Naive thymus-derived CD8-positive, alpha-beta T cell (primary cell): ENCODE data around the gene CHRM1. TPM values are rescaled to one million over a fixed set of nuclear protein-coding genes. Genes with fewer than 3 reads are reported as not detected.

Source experiments
- ATAC-seq, 2 donors: fragments of 150-1000 bp; cut with Tn5 transposase in 1 of 2; sonication (Bioruptor Pico), chemical (Tn5 transposase) in 1 of 2; 1 replicate in 1 of 2; 2 replicates in 1 of 2; pipeline ENCODE4 v1.10.0; 2021; ENCODE audit warnings: mild to moderate bottlenecking in 2 of 2, moderate library complexity in 2 of 2
- POLR2A ChIA-PET: fragments of 350-600 bp; sonication (Branson Sonifier 250); formaldehyde crosslinking; loops from one replicate; lab custom pipeline; 2021; ENCODE audit warnings: antibody characterized with exemption; lab: Charles Lee
- DNase-seq, 10 donors: peaks; one replicate each; pipeline versions ENCODE4 v3.0.0 to v3.0.0-alpha.2; 2020 to 2022
- H3K27ac Mint-ChIP-seq, 10 donors: one replicate each; pipeline ENCODE4 v1.8.0; 2020 to 2022; ENCODE audit warnings: mild to moderate bottlenecking in 10 of 10, mixed read lengths in 10 of 10, moderate library complexity in 4 of 10, inconsistent platforms in 1 of 10
- H3K27me3 Mint-ChIP-seq, 5 donors: one replicate each; pipeline ENCODE4 v1.8.0; 2021 to 2022; ENCODE audit warnings: mixed read lengths in 5 of 5
- H3K36me3 Mint-ChIP-seq, 3 donors: one replicate each; pipeline ENCODE4 v1.8.0; 2020 to 2022; ENCODE audit warnings: mixed read lengths in 3 of 3, mild to moderate bottlenecking in 2 of 3, inconsistent platforms in 1 of 3
- H3K4me1 Mint-ChIP-seq, 4 donors: one replicate each; pipeline ENCODE4 v1.8.0; 2021 to 2022; ENCODE audit warnings: mixed read lengths in 4 of 4
- H3K4me3 Mint-ChIP-seq, 10 donors: one replicate each; pipeline ENCODE4 v1.8.0; 2020 to 2022; ENCODE audit warnings: mild to moderate bottlenecking in 10 of 10, mixed read lengths in 10 of 10, moderate library complexity in 6 of 10, inconsistent platforms in 1 of 10
- H3K9me3 Mint-ChIP-seq, 9 donors: one replicate each; pipeline ENCODE4 v1.8.0; 2020 to 2022; ENCODE audit warnings: mixed read lengths in 9 of 9, mild to moderate bottlenecking in 3 of 9, inconsistent platforms in 1 of 9, moderate library complexity in 1 of 9
- polyA plus RNA-seq, 3 donors: library from polyadenylated mRNA; unstranded; fragments of 300-500 nt; fragmentation: Illumina TruSeq; gene quantifications; one replicate each; pipeline ENCODE4 v1.2.3, GENCODE V29; 2021
- total RNA-seq, 8 experiments: library from RNA in 2 of 8; stranded (reverse) in 2 of 8; gene quantifications; one replicate each; pipeline ENCODE4 v1.2.3 and lab custom pipeline; 2021 to 2026

CHRM1 gene
- total and polyA plus RNA-seq, 5 experiments from 2014 or later = not detected

GRCh38 chr11:62922653-62923431 lies 1.7 kb upstream of the CHRM1 start:
- POLR2A ChIA-PET = interaction anchor here (0.5 kb wide), 1 partner anchor 698 kb away, joined by 3 read pairs; no protein-coding TSS in a partner anchor
- H3K4me1 Mint-ChIP-seq = peaks cover 9 to 39% (median 33%) of the 10 kb centered on the region in 4 donors
- peak overlapping the region; percentile 46 to 87 (median 74) for H3K4me3 Mint-ChIP-seq
- no peaks in the 10 kb centered on the region for H3K36me3 Mint-ChIP-seq
- peak overlapping the region in 2 of 10 donors; percentile 23 to 26 for H3K27ac Mint-ChIP-seq
- peaks cover 22 to 64% (median 35%) of the 10 kb centered on the region in 5 donors for H3K27me3 Mint-ChIP-seq
- no peaks in the 10 kb centered on the region for H3K9me3 Mint-ChIP-seq
- DNase-seq = peak in 2 of 10 donors; percentile 19 to 25
- ATAC-seq = peak in 1 of 2 donors; percentile 46

- peak overlapping the region in 9 of 10 donors; percentile 46 to 77 (median 64) for H3K4me3 Mint-ChIP-seq
These were observed 1.0 kb upstream of the CHRM1 start for GRCh38 chr11:62922189-62922589.

GRCh38 chr11:62921573-62922188 lies 518 bp upstream of the CHRM1 start:
- Mint-ChIP-seq H3K27me3 (peaks cover 19 to 54% (median 29%) of the 10 kb centered on the region in 5 donors), H3K9me3 (no peaks in the 10 kb centered on the region), H3K27ac (peak overlapping the region in 1 of 10 donors; percentile 59), H3K36me3 (no peaks in the 10 kb centered on the region), H3K4me3 (no peak overlapping the region), H3K4me1 (peaks cover 9 to 34% (median 27%) of the 10 kb centered on the region in 4 donors)
- DNase-seq (no peak), ATAC-seq (no peak)
- POLR2A ChIA-PET = no interaction called here

More at GRCh38 chr11:62922189-62922589, 1.0 kb upstream of the CHRM1 start:
- peaks cover 19 to 57% (median 29%) of the 10 kb centered on the region in 5 donors for H3K27me3 Mint-ChIP-seq
- H3K4me1 Mint-ChIP-seq = peaks cover 9 to 34% (median 30%) of the 10 kb centered on the region in 4 donors
- DNase-seq (no peak), ATAC-seq (no peak)
- POLR2A ChIA-PET = no interaction called here
- H3K36me3 Mint-ChIP-seq = no peaks in the 10 kb centered on the region
- no peaks in the 10 kb centered on the region for H3K9me3 Mint-ChIP-seq
- H3K27ac Mint-ChIP-seq = peak overlapping the region in 3 of 10 donors; percentile 23 to 59 (median 26)

GRCh38 chr11:62919898-62920640 lies 1.1 kb downstream of the CHRM1 start:
- Mint-ChIP-seq H3K4me1 (peaks cover 5 to 19% (median 12%) of the 10 kb centered on the region in 4 donors), H3K9me3 (no peaks in the 10 kb centered on the region), H3K36me3 (no peaks in the 10 kb centered on the region), H3K27ac (no peak overlapping the region), H3K27me3 (peaks cover 11 to 38% (median 22%) of the 10 kb centered on the region in 5 donors), H3K4me3 (no peak overlapping the region)
- ATAC-seq = no peak
- no peak for DNase-seq
- POLR2A ChIA-PET = no interaction called here

GRCh38 chr11:62919476-62919875 lies 1.7 kb downstream of the CHRM1 start:
- POLR2A ChIA-PET = no interaction called here
- DNase-seq = no peak
- H3K36me3 Mint-ChIP-seq = no peaks in the 10 kb centered on the region
- H3K9me3 Mint-ChIP-seq = no peaks in the 10 kb centered on the region
- H3K27ac Mint-ChIP-seq = no peak overlapping the region
- H3K4me3 Mint-ChIP-seq = no peak overlapping the region
- no peak for ATAC-seq
- H3K4me1 Mint-ChIP-seq = peaks cover 5 to 18% (median 11%) of the 10 kb centered on the region in 4 donors
- H3K27me3 Mint-ChIP-seq = peaks cover 10 to 33% (median 22%) of the 10 kb centered on the region in 5 donors

- Mint-ChIP-seq H3K4me1 (peaks cover 2 to 13% (median 7%) of the 10 kb centered on the region in 4 donors), H3K27me3 (peaks cover 7 to 26% (median 19%) of the 10 kb centered on the region in 5 donors), H3K27ac (no peak overlapping the region), H3K9me3 (no peaks in the 10 kb centered on the region), H3K4me3 (no peak overlapping the region), H3K36me3 (no peaks in the 10 kb centered on the region)
- no peak for ATAC-seq
- POLR2A ChIA-PET = no interaction called here
- DNase-seq = no peak
These were observed 2.6 kb downstream of the CHRM1 start for GRCh38 chr11:62918531-62918930.

- Mint-ChIP-seq H3K36me3 (no peaks in the 10 kb centered on the region), H3K27me3 (peaks cover 7 to 21% (median 16%) of the 10 kb centered on the region in 5 donors), H3K4me1 (peaks cover 0 to 8% (median 4%) of the 10 kb centered on the region in 4 donors), H3K9me3 (no peaks in the 10 kb centered on the region), H3K4me3 (no peak overlapping the region), H3K27ac (peak overlapping the region in 1 of 10 donors; percentile 10)
- ATAC-seq (no peak), DNase-seq (no peak)
- POLR2A ChIA-PET = no interaction called here
These were observed 3.2 kb downstream of the CHRM1 start for GRCh38 chr11:62917906-62918502.

GRCh38 chr11:62914416-62914815 lies 6.7 kb downstream of the CHRM1 start:
- no peak for ATAC-seq
- H3K9me3 Mint-ChIP-seq = no peaks in the 10 kb centered on the region
- no peak overlapping the region for H3K4me3 Mint-ChIP-seq
- peaks cover 0 to 5% (median 0%) of the 10 kb centered on the region in 4 donors for H3K4me1 Mint-ChIP-seq
- H3K27me3 Mint-ChIP-seq = peaks cover 1 to 11% (median 5%) of the 10 kb centered on the region in 5 donors
- DNase-seq = no peak
- POLR2A ChIA-PET = no interaction called here
- no peaks in the 10 kb centered on the region for H3K36me3 Mint-ChIP-seq
- H3K27ac Mint-ChIP-seq = no peak overlapping the region

- DNase-seq = no peak
- no peak overlapping the region for H3K27ac Mint-ChIP-seq
- POLR2A ChIA-PET = no interaction called here
These were observed 8.9 kb downstream of the CHRM1 start for GRCh38 chr11:62912268-62912667.

GRCh38 chr11:62911137-62912130 lies 9.7 kb downstream of the CHRM1 start:
- ATAC-seq (no peak), DNase-seq (no peak)
- H3K4me3 Mint-ChIP-seq = no peak overlapping the region
- H3K27me3 Mint-ChIP-seq = peaks cover 0 to 10% (median 7%) of the 10 kb centered on the region in 5 donors
- POLR2A ChIA-PET = no interaction called here
- peaks cover 0 to 5% (median 0%) of the 10 kb centered on the region in 4 donors for H3K4me1 Mint-ChIP-seq
- no peaks in the 10 kb centered on the region for H3K36me3 Mint-ChIP-seq
- H3K27ac Mint-ChIP-seq = no peak overlapping the region
- no peaks in the 10 kb centered on the region for H3K9me3 Mint-ChIP-seq

More at GRCh38 chr11:62912268-62912667, 8.9 kb downstream of the CHRM1 start:
- no peak for ATAC-seq
- H3K4me1 Mint-ChIP-seq = peaks cover 0 to 5% (median 0%) of the 10 kb centered on the region in 4 donors
- no peaks in the 10 kb centered on the region for H3K36me3 Mint-ChIP-seq
- H3K9me3 Mint-ChIP-seq = no peaks in the 10 kb centered on the region
- peaks cover 0 to 10% (median 7%) of the 10 kb centered on the region in 5 donors for H3K27me3 Mint-ChIP-seq
- no peak overlapping the region for H3K4me3 Mint-ChIP-seq

GRCh38 chr11:62910141-62910882 lies 10.9 kb downstream of the CHRM1 start:
- DNase-seq = peak in 1 of 10 donors; percentile 30
- no peak for ATAC-seq
- POLR2A ChIA-PET = no interaction called here
- H3K9me3 Mint-ChIP-seq = no peaks in the 10 kb centered on the region
- H3K27ac Mint-ChIP-seq = peak overlapping the region in 1 of 10 donors; percentile 29
- H3K36me3 Mint-ChIP-seq = no peaks in the 10 kb centered on the region
- H3K4me3 Mint-ChIP-seq = no peak overlapping the region
- peaks cover 0 to 18% (median 9%) of the 10 kb centered on the region in 5 donors for H3K27me3 Mint-ChIP-seq
- H3K4me1 Mint-ChIP-seq = peaks cover 2 to 6% (median 3%) of the 10 kb centered on the region in 4 donors
